HG02970 (cell line): Measurements from ENCODE around the gene INTS15.

Source experiments
- ATAC-seq: cut with Tn5 transposase; IDR thresholded peaks from one replicate; pipeline ENCODE4 v1.9.1; 2021; ENCODE audit warnings: mild to moderate bottlenecking, moderate library complexity, moderate number of reproducible peaks; ENCODE audit not compliant: unreplicated experiment, low FRiP score

INTS15 gene

GRCh38 chr7:6640246-6640721 is 50.5 kb downstream of the INTS15 start:
- ATAC-seq = no peak

- ATAC-seq = no peak
These were observed 51.6 kb downstream of the INTS15 start for GRCh38 chr7:6641305-6642035.

- ATAC-seq = no peak
These were observed 52.5 kb downstream of the INTS15 start for GRCh38 chr7:6642239-6642839.

- ATAC-seq = no peak
These were observed 53.2 kb downstream of the INTS15 start for GRCh38 chr7:6642861-6643640.

- ATAC-seq = no peak
These were observed 54.2 kb downstream of the INTS15 start for GRCh38 chr7:6643915-6644625.

DNA sequence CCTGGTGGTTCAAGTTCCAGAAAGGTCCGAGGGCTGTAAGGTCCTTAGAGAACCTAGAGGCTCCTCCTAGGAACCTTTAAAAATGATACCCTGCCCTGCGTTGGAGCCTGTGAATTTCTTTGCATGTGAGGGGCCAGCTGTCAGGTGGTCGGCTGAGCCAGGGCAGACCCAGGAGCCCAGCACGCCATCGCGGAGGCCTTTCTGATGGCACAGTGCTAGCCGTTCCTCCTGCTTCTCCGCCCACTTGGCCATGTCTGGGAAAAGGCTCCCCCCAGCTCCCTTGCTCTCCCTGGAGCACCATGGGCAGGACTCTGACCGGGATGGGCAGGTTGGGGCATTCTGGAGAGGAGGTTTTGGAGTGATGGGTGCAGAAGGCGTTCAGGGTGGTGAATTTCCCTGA is 54.9 kb downstream of the INTS15 start:
- no peak for ATAC-seq

DNA sequence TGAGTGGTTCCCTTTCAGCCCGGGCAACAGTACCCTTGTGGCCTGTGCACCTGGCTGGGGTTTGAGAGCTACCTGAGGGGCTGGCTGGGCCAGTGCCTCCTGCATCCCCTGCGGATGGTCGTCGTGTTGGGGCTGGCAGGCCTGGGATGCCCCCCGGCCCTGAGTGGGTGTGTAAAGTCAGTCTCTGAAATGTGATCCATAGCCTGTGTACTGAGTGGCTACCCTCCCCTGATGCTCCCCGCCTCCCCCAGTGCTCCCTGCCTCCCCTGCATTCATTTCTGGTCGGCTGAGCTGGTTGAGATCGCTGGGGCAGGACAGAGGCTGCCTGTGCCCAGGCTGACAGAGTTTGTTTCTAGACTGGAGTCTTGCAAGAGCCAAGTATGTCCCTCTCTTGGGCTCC is 56.6 kb downstream of the INTS15 start:
- no peak for ATAC-seq

DNA sequence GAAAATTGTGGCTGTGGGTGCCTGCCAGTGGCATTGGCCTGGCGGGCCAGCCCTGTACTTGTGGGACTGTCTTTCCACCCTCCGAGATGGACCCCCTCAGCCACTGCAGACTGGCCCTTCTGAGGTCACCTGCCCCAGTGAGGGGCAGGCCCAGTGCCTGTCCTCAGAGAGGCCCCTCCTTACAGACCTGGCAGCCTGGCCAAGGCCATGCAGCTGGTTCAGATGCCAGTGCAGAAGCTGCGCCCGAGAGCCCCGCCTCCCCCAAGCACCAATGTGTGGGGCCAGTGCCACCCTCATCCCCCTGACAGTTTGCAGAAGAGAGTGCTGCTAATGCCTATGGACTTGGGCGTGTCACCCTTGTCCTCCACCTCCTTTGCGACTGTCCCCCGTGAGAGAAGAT is 57.3 kb downstream of the INTS15 start:
- ATAC-seq = no peak

GRCh38 chr7:6647541-6647940 is 57.7 kb downstream of the INTS15 start:
- ATAC-seq = no peak

DNA sequence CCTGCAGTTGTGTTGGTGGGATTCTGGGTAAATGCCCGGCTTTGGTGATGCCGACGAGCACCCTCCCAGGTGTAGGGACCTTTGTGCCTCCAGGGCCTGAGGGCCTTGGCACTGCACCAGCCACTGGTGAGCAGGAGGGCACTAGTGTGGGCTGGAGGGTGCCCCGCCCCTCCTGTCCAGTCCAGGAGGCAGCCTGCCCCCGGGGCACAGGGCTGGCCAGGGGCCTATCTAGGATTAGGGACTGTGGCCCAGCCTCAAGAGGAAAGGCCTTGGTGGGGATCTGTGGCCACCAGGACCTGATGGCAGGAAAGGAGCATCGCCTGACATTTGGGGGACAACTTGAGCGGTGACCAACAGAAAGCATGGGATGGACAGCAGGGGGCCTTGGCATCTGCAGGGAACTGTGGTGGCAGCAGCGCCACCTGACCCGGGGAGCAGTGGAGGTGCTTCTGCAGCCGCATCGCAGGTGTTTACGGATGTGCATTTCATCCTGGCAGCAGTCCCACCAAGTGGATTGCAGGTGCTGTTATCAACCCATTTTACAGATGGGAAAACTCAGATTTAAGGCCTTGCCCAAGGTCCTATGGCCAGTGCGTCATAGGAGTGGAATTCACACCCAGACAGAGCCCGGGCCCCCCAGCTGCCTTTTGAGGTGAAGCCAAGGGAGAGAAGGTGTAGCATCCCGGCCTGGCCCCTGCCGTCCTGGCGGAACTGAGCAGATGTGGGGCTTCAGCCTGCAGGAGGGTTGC is 58.4 kb downstream of the INTS15 start:
- ATAC-seq = no peak

- no peak for ATAC-seq
These were observed 58.9 kb downstream of the INTS15 start for GRCh38 chr7:6648815-6649104.

DNA sequence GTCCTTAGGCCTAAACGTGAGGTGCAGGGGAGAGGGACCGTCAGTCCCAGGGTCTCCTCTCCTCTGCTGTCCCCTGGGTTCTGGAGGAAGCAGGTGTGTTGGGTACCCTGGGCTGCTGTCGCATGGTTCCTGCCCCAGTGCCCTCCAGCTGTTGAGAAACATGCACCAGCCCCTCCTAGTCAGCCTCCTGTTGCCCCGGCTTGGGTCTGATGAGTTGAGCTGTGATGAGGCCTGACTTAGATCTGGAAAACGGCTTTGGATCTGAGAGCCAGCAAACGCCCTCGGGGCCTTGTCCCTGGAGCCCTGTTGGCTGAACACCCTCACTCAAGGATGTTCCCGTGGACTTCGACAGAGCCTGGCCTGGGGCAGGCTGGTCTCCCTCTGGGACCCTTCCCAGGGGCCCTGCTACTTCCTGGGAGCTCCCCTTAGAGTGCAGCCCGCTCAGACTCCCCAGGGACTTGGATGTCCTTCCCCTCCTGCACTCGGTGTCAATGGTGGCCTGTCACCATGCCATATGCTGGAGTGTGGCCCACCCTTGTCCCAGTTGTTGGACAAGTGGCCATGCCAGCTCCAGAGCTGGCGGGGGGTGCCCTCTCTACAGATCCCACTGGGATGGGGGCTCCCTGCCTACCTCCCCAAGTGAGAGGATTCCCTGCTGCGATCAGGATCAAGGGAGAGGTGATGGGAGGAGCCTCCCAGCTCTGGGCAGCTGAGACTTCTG is 59.6 kb downstream of the INTS15 start:
- no peak for ATAC-seq

DNA sequence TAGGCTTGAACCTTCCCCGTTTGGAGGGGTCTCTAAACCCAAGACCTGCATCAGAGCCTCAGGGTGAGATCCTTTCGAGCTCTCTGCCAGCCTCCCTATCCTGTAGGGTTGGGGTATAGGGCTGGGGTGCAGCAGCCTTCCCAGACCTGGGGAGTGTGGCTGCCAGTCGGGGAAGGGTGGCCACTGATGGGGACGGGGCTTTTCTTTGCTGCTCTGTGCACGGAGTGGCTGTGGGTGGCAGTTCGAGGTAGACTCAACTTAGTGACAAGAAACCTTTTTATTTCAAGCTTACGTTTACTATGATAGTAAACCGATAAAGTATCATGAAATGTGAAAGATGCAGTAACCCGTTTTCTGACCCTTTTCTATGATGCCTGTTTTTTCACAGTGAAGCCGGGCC is 60.3 kb downstream of the INTS15 start:
- ATAC-seq = no peak

DNA sequence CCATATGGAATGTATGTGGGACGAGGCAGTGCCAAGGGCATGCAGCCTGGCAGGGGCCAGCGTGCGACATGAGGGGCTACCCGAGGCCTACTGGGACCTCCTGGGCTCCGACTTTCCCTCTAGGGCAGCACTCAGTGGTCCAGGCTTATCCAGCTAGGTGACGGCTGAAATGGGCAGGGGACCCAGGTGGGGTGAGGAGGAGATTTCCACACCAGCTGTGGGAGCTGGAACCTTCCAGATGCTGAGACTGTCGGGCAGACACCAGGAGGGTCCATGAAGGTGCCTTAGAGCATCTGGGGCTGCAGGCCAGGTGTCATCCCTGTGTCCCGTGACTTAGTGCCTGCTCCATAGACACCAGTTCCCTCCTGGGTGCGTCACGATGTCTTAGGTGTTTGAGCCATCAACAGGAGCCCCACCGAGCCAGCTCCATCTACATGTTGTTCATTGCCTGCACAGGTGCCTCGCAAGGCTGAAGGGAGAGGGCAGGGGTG is 60.7 kb downstream of the INTS15 start:
- no peak for ATAC-seq

GRCh38 chr7:6651851-6652445 is 62.1 kb downstream of the INTS15 start:
- ATAC-seq = no peak

GRCh38 chr7:6652446-6653011 is 62.7 kb downstream of the INTS15 start:
- ATAC-seq = no peak

DNA sequence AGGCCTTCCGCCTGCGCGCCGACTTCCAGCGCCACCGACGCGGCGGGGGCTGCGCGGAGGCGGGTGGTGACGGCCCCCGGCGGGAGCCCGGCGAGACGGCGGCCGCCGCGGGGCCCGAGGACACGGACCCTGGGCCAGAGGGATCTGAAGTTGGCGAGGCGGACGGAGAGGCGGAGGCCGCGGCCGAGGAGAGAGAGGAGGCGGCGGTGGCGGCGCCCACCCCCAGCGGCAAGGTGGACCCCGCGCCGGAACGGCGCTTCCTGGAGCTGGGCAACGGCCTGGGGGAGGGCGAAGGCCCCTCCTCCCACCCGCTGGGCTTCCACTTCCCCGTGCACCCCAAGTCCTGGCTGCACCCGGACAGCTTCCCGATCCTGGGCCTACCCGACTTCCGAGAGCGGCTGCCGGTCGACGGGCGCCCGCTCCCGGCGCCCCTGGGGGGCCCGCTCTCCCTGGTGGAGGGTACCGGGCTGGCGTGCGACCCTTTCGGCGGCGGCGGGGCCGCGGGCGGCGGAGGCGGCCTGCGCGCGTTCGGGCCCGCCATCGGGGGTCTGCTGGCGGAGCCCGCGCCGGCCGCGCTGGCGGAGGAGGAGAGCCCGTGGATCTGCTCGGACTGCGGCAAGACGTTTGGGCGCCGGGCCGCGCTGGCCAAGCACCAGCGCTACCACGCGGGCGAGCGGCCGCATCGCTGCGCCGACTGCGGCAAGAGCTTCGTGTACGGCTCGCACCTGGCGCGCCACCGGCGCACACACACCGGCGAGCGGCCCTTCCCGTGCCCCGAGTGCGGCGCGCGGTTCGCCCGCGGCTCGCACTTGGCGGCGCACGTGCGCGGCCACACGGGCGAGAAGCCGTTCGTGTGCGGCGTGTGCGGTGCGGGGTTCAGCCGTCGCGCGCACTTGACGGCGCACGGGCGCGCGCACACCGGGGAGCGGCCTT is 63.5 kb downstream of the INTS15 start:
- no peak for ATAC-seq
